Keratinocyte (primary cell): ENCODE results near the gene PRKAR1B. TPM values are rescaled to one million over a fixed set of nuclear protein-coding genes. Genes with fewer than 3 reads are reported as not detected.

Source experiments
- DNase-seq: peaks from one replicate; pipeline ENCODE4 v3.0.0-alpha.2; 2011; ENCODE audit warnings: low read depth, missing footprints, low spot score
- FAIRE-seq: peaks from 2 replicates; lab custom pipeline; 2011; peaks lifted over from hg19 to GRCh38; lab: Jason Lieb, UNC
- H2AFZ ChIP-seq: 2 replicates; pipeline ENCODE4 v1.6.0; 2012; ENCODE audit warnings: low read length, control low read depth, inconsistent platforms; ENCODE audit not compliant: control insufficient read depth
- H3K27ac ChIP-seq: 2 replicates; pipeline ENCODE4 v1.5.1; 2011; ENCODE audit warnings: low read length; ENCODE audit not compliant: control insufficient read depth, insufficient read depth
- H3K27me3 ChIP-seq: 3 replicates; pipeline ENCODE4 v1.6.0; 2011; ENCODE audit warnings: low read length; ENCODE audit not compliant: control insufficient read depth, insufficient read depth; ENCODE audit errors: extremely low read depth
- H3K36me3 ChIP-seq, 2 experiments: 2 replicates in 1 of 2; 3 replicates in 1 of 2; pipeline ENCODE4 v1.5.1; 2011; ENCODE audit warnings: low read length in 2 of 2, mild to moderate bottlenecking in 1 of 2; ENCODE audit not compliant: control insufficient read depth in 2 of 2, insufficient read depth in 2 of 2; ENCODE audit errors: extremely low read depth in 1 of 2
- H3K4me1 ChIP-seq: 3 replicates; pipeline ENCODE4 v1.5.1; 2011; ENCODE audit warnings: low read length; ENCODE audit not compliant: control insufficient read depth, insufficient read depth; ENCODE audit errors: extremely low read depth
- H3K4me2 ChIP-seq: 3 replicates; pipeline ENCODE4 v1.6.0; 2011; ENCODE audit warnings: low read depth, low read length; ENCODE audit not compliant: control insufficient read depth, insufficient read depth; ENCODE audit errors: extremely low read depth
- H3K4me3 ChIP-seq, 3 experiments: fragments of 200-600 bp in 1 of 3; sonication (generic) in 1 of 3; 2 replicates in 2 of 3; 3 replicates in 1 of 3; pipeline ENCODE4 v1.5.1; 2011 to 2016; ENCODE audit warnings: low read length in 3 of 3, mild to moderate bottlenecking in 3 of 3, control low read depth in 2 of 3, inconsistent platforms in 1 of 3, low read depth in 1 of 3, mixed read lengths in 1 of 3, mixed run types in 1 of 3, moderate library complexity in 1 of 3; ENCODE audit not compliant: control insufficient read depth in 2 of 3, insufficient read depth in 2 of 3; ENCODE audit errors: extremely low read depth in 1 of 3
- H3K79me2 ChIP-seq: 2 replicates; pipeline ENCODE4 v1.6.0; 2012; ENCODE audit warnings: low read length; ENCODE audit not compliant: control insufficient read depth, insufficient read depth
- H3K9ac ChIP-seq: 3 replicates; pipeline ENCODE4 v1.6.0; 2011; ENCODE audit warnings: low read length; ENCODE audit not compliant: control insufficient read depth, insufficient read depth; ENCODE audit errors: extremely low read depth
- H3K9me1 ChIP-seq: 3 replicates; pipeline ENCODE4 v1.6.0; 2011; ENCODE audit warnings: low read length; ENCODE audit not compliant: control insufficient read depth, insufficient read depth; ENCODE audit errors: extremely low read depth
- H3K9me3 ChIP-seq: 2 replicates; pipeline ENCODE4 v1.5.1; 2012; ENCODE audit warnings: low read depth, low read length; ENCODE audit not compliant: control insufficient read depth
- H4K20me1 ChIP-seq: 3 replicates; pipeline ENCODE4 v1.6.0; 2011; ENCODE audit warnings: low read length; ENCODE audit not compliant: control insufficient read depth, insufficient read depth; ENCODE audit errors: extremely low read depth
- EZH2 ChIP-seq: IDR thresholded peaks from one replicate; pipeline ENCODE4 v1.6.1; 2012; ENCODE audit warnings: inconsistent platforms, mild to moderate bottlenecking, low read length, moderate library complexity
- dilution Hi-C: fragments of 300-500 bp; cut with MboI; formaldehyde crosslinking; loops from one replicate; pipeline ENCODE4 v1.7.0; 2020; ENCODE audit warnings: low sequenced_read_pairs; ENCODE audit not compliant: extremely low pct_ligation_motif_present
- polyA plus RNA-seq, 5 experiments: library from polyadenylated mRNA; depleted of rRNA in 3 of 5; stranded (reverse) in 3 of 5; stranded (forward) in 1 of 5; unstranded in 1 of 5; fragments of >200 nt; gene quantifications; 1 replicate in 1 of 5; 2 replicates in 3 of 5; 3 replicates in 1 of 5; pipeline versions ENCODE4 v1.2.1 to v1.2.3, GENCODE V29; 2011 to 2012; ENCODE audit warnings: missing spikeins in 2 of 5, low read depth in 1 of 5, low replicate concordance in 1 of 5
- TF ChIP-seq, protein P1 (sequence below), 3 experiments: IDR thresholded peaks in 1 of 3; conservative IDR thresholded peaks in 1 of 3; optimal IDR thresholded peaks in 1 of 3; 2 replicates in 2 of 3; 3 replicates in 1 of 3; pipeline versions ENCODE3 to v1.5.1; 2011; ENCODE audit warnings: low read length in 3 of 3, mild to moderate bottlenecking in 3 of 3, moderate library complexity in 2 of 3, control low read depth in 1 of 3, inconsistent platforms in 1 of 3; ENCODE audit not compliant: insufficient read depth in 2 of 3; ENCODE audit errors: extremely low read depth in 1 of 3

Gene PRKAR1B
- polyA plus RNA-seq, 1 donor (not counting 4 experiments of a cell fraction or from before 2014, with no cell fraction given), result 10.8 TPM

DNA sequence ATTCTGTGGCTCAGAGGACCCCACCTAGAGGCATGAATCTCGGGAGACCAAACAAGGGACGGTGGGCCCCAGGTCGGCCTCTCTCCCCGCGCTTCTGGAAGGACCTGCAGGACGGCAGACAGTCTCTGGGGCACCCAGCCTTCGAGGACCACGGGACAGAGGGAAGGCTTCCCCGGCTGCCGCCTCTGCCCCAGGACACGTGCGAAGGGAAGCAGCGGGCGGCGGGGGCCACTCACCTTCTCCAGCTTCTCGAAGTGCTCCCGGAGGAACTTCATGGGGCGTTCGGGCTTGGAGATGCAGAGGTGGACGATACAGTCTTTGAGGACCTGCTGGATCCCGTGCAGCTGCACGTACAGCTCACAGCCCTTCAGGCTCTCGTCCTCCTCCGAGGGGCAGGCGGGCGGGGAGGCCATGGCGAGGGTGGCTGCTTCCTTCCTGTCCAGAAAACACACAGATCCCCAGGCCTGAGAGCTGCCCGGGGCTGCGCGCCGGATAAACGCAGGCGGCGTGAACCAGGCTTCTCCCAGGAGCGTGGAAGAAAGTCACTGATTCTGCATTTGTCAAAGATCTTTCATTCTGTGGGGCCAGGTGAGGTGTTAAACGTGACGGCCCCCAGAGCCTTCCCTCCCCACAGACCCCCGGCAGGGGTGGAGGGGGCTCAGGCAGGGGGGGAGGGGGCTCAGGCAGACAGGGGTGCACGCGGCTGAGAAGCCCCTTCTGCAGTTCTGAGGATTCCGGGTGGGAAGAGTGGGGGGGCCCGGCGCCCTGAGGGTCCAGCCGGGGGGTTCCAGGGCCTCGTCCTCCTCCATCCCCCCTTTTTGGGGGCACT is 15.8 kb downstream of the PRKAR1B start:
- Histone ChIP-seq H3K4me3 (no peak overlapping the region), H3K4me1 (no peaks in the 10 kb centered on the region), H4K20me1 (peaks cover 3% of the 10 kb centered on the region), H3K9ac (no peak overlapping the region), H3K9me1 (no peaks in the 10 kb centered on the region), H3K9me3 (no peaks in the 10 kb centered on the region), H2AFZ (no peak overlapping the region), H3K4me2 (no peak overlapping the region), H3K79me2 (no peaks in the 10 kb centered on the region), H3K36me3 (peaks cover 1 to 2% of the 10 kb centered on the region in 2 experiments), H3K27me3 (peaks cover 5% of the 10 kb centered on the region), H3K27ac (no peak overlapping the region)
- dilution Hi-C loops, result no loop called here
- FAIRE-seq (no peak), DNase-seq (no peak)
- TF ChIP-seq, protein P1, sequence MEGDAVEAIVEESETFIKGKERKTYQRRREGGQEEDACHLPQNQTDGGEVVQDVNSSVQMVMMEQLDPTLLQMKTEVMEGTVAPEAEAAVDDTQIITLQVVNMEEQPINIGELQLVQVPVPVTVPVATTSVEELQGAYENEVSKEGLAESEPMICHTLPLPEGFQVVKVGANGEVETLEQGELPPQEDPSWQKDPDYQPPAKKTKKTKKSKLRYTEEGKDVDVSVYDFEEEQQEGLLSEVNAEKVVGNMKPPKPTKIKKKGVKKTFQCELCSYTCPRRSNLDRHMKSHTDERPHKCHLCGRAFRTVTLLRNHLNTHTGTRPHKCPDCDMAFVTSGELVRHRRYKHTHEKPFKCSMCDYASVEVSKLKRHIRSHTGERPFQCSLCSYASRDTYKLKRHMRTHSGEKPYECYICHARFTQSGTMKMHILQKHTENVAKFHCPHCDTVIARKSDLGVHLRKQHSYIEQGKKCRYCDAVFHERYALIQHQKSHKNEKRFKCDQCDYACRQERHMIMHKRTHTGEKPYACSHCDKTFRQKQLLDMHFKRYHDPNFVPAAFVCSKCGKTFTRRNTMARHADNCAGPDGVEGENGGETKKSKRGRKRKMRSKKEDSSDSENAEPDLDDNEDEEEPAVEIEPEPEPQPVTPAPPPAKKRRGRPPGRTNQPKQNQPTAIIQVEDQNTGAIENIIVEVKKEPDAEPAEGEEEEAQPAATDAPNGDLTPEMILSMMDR (optimal IDR thresholded peaks at IDR 0.05 in 1 of 3, IDR thresholded peaks at IDR 0.05 in 1 of 3, conservative IDR thresholded peaks at IDR 0.05 in 1 of 3; ENCODE audit: extremely low read depth in 1 of 3, insufficient read depth in 2 of 3, low read length in 3 of 3), result no peak
- TF ChIP-seq EZH2, result no peak

DNA sequence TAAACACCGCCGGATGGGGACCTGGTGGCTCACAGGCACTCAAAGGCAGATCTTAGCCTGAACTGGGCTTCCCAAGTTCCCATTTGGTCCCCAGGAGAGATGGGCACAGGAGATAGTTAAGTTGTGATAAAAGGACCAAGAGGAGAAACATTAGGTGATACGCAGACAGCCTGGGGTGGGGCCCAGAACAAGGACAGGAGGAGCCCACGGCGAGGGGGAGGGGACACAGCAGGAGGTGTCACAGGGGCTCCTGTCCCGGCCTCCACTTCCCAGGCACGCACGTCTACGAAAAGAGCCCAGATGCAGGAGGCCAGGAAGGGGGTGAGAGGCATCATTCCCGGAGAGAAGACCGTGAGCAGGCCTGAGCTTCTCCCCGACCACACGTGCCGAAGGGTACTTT is 16.9 kb downstream of the PRKAR1B start:
- Histone ChIP-seq H3K4me3 (no peak overlapping the region), H3K36me3 (peaks cover 1 to 2% of the 10 kb centered on the region in 2 experiments), H3K27ac (no peak overlapping the region), H3K27me3 (peaks cover 5% of the 10 kb centered on the region), H3K9ac (no peak overlapping the region), H3K4me2 (no peak overlapping the region), H4K20me1 (peaks cover 3% of the 10 kb centered on the region), H3K9me1 (no peaks in the 10 kb centered on the region), H3K9me3 (no peaks in the 10 kb centered on the region), H3K79me2 (no peaks in the 10 kb centered on the region), H2AFZ (no peak overlapping the region), H3K4me1 (no peaks in the 10 kb centered on the region)
- TF ChIP-seq EZH2, result no peak
- TF ChIP-seq, protein P1 (optimal IDR thresholded peaks at IDR 0.05 in 1 of 3, IDR thresholded peaks at IDR 0.05 in 1 of 3, conservative IDR thresholded peaks at IDR 0.05 in 1 of 3; ENCODE audit: extremely low read depth in 1 of 3, insufficient read depth in 2 of 3, low read length in 3 of 3), result no peak
- DNase-seq, result no peak
- dilution Hi-C loops, result no loop called here
- FAIRE-seq, result no peak
